Measurements from ENCODE around the gene PGBD5. TPM values are rescaled to one million over a fixed set of nuclear protein-coding genes. Genes with fewer than 3 reads are reported as not detected.

The PGBD5 gene
- polyA plus RNA-seq, 3 donors: 0.44 TPM; not detected in 2

GRCh38 chr1:230332061-230332460 is 94.1 kb downstream of the PGBD5 start:
- peaks cover 4 to 10% (median 5%) of the 10 kb centered on the region in 3 donors for H3K27me3 Mint-ChIP-seq (ENCODE audit: low read depth in 3 of 3)
- H3K4me3 Mint-ChIP-seq: no peak overlapping the region
- H3K36me3 Mint-ChIP-seq: no peaks in the 10 kb centered on the region
- Histone ChIP-seq H3K4me2 (replicated peaks; ENCODE audit: extremely low read depth, low read length, poor library complexity, severe bottlenecking) (no peak overlapping the region), H2AFZ (ENCODE audit: insufficient read depth, low read depth, low read length, poor library complexity, severe bottlenecking) (no peak overlapping the region), H3K27me3 (ENCODE audit: control insufficient read depth in 2 of 2, insufficient read depth in 2 of 2, low read length in 2 of 2) (no peaks in the 10 kb centered on the region), H3K27ac (ENCODE audit: low read depth in 1 of 2, low read length in 2 of 2) (no peak overlapping the region), H3K9me3 (replicated peaks in 1 of 2; ENCODE audit: control insufficient read depth in 1 of 2, insufficient read depth in 1 of 2, low read length in 2 of 2) (no peaks in the 10 kb centered on the region), H3K36me3 (replicated peaks in 1 of 2; ENCODE audit: control insufficient read depth in 1 of 2, insufficient read depth in 2 of 2, low read length in 2 of 2) (no peaks in the 10 kb centered on the region), H3K4me1 (ENCODE audit: control insufficient read depth in 1 of 2, insufficient read depth in 2 of 2, low read length in 2 of 2) (no peaks in the 10 kb centered on the region), H4K20me1 (ENCODE audit: insufficient read depth, low read length) (no peaks in the 10 kb centered on the region), H3K9ac (ENCODE audit: insufficient read depth, low read length, poor library complexity, severe bottlenecking) (no peak overlapping the region), H3K4me3 (replicated peaks in 1 of 3; ENCODE audit: low read depth in 2 of 3, low read length in 3 of 3) (no peak overlapping the region), H3K79me2 (ENCODE audit: insufficient read depth, low read length) (no peaks in the 10 kb centered on the region)
- no peaks in the 10 kb centered on the region for H3K4me1 Mint-ChIP-seq
- no peak for DNase-seq
- TF ChIP-seq CTCF (IDR thresholded peaks at IDR 0.05): no peak
- H3K9me3 Mint-ChIP-seq: peaks cover 0 to 2% (median 0%) of the 10 kb centered on the region in 7 donors
- intact Hi-C loops (cut with micrococcal nuclease): no loop called here
- H3K27ac Mint-ChIP-seq: no peak overlapping the region
- 84% methylated on average over 4 of the region's 8 CpGs for WGBS (ENCODE audit: insufficient coverage)

- no peaks in the 10 kb centered on the region for H3K36me3 Mint-ChIP-seq
- no peak overlapping the region for H3K4me3 Mint-ChIP-seq
- intact Hi-C loops (cut with micrococcal nuclease): no loop called here
- H3K27ac Mint-ChIP-seq: no peak overlapping the region
- Histone ChIP-seq H3K9ac (ENCODE audit: insufficient read depth, low read length, poor library complexity, severe bottlenecking) (no peak overlapping the region), H4K20me1 (ENCODE audit: insufficient read depth, low read length) (no peaks in the 10 kb centered on the region), H3K4me1 (ENCODE audit: control insufficient read depth in 1 of 2, insufficient read depth in 2 of 2, low read length in 2 of 2) (no peaks in the 10 kb centered on the region), H3K9me3 (replicated peaks in 1 of 2; ENCODE audit: control insufficient read depth in 1 of 2, insufficient read depth in 1 of 2, low read length in 2 of 2) (no peaks in the 10 kb centered on the region), H3K79me2 (ENCODE audit: insufficient read depth, low read length) (no peaks in the 10 kb centered on the region), H3K27me3 (ENCODE audit: control insufficient read depth in 2 of 2, insufficient read depth in 2 of 2, low read length in 2 of 2) (no peaks in the 10 kb centered on the region), H3K4me3 (replicated peaks in 1 of 3; ENCODE audit: low read depth in 2 of 3, low read length in 3 of 3) (no peak overlapping the region), H3K4me2 (replicated peaks; ENCODE audit: extremely low read depth, low read length, poor library complexity, severe bottlenecking) (no peak overlapping the region), H3K27ac (ENCODE audit: low read depth in 1 of 2, low read length in 2 of 2) (no peak overlapping the region), H2AFZ (ENCODE audit: insufficient read depth, low read depth, low read length, poor library complexity, severe bottlenecking) (no peak overlapping the region), H3K36me3 (replicated peaks in 1 of 2; ENCODE audit: control insufficient read depth in 1 of 2, insufficient read depth in 2 of 2, low read length in 2 of 2) (no peaks in the 10 kb centered on the region)
- TF ChIP-seq CTCF (IDR thresholded peaks at IDR 0.05): no peak
- DNase-seq: no peak
- peaks cover 0 to 2% (median 0%) of the 10 kb centered on the region in 7 donors for H3K9me3 Mint-ChIP-seq
- H3K27me3 Mint-ChIP-seq (ENCODE audit: low read depth in 3 of 3): peaks cover 0 to 6% (median 6%) of the 10 kb centered on the region in 3 donors
- no CpG with 5 or more reads among the region's 7 CpGs for WGBS (ENCODE audit: insufficient coverage)
- no peaks in the 10 kb centered on the region for H3K4me1 Mint-ChIP-seq
Observed at GRCh38 chr1:230330157-230330556, 96.0 kb downstream of the PGBD5 start.

All from CD14-positive monocyte (primary cell).